Anterior cingulate cortex (tissue), 58 donors: ENCODE results near the gene RAB42.
"Not testable (repeated sequence)": the region's sequence is repeated elsewhere in the genome, so short reads cannot be mapped to it uniquely, and the experiment has no call there.

Source experiments
- DNase-seq, 58 donors: peaks; one replicate each; lab custom pipeline; 2025; lab: John Stamatoyannopoulos, UW

Gene RAB42

GRCh38 chr1:28591708-28592320 is at the start of gene RAB42:
Gene RAB42, plus strand, starts transcription at chr1:28592265. Its CDS starts 247 bp downstream, at chr1:28592512.
- DNase-seq = no peak

- no peak for DNase-seq
These were observed 46.8 kb upstream of the RAB42 start for GRCh38 chr1:28545246-28545628.

- DNase-seq = no peak
These were observed 43.7 kb upstream of the RAB42 start for GRCh38 chr1:28548318-28548717.

- DNase-seq = no peak
These were observed 40.7 kb upstream of the RAB42 start for GRCh38 chr1:28551381-28551780.

GRCh38 chr1:28552758-28553663 is 39.1 kb upstream of the RAB42 start, which contains the start of gene TRNAU1AP:
Gene TRNAU1AP, plus strand, starts transcription at chr1:28553085. Its CDS starts 26 bp downstream, at chr1:28553111.
- DNase-seq = peak; percentile 56 to 97 (median 93)

GRCh38 chr1:28560886-28561285 is 31.2 kb upstream of the RAB42 start:
- DNase-seq = no peak

- no peak for DNase-seq
These were observed 27.8 kb upstream of the RAB42 start for GRCh38 chr1:28564310-28564709.

GRCh38 chr1:28565040-28565439 is 27.0 kb upstream of the RAB42 start:
- no peak for DNase-seq

GRCh38 chr1:28565726-28566125 is 26.3 kb upstream of the RAB42 start:
- DNase-seq = no peak

GRCh38 chr1:28566931-28567330 is 25.1 kb upstream of the RAB42 start:
- DNase-seq = no peak

- no peak for DNase-seq
These were observed 20.2 kb upstream of the RAB42 start for GRCh38 chr1:28571911-28572310.

- not testable (repeated sequence) for DNase-seq
These were observed 19.2 kb upstream of the RAB42 start for GRCh38 chr1:28572891-28573290.

GRCh38 chr1:28573564-28573963 is 18.5 kb upstream of the RAB42 start:
- no peak for DNase-seq

- DNase-seq = no peak
These were observed 14.9 kb upstream of the RAB42 start for GRCh38 chr1:28577052-28577678.

- DNase-seq = no peak
These were observed 14.1 kb upstream of the RAB42 start for GRCh38 chr1:28577738-28578536.

GRCh38 chr1:28578696-28579218 is 13.3 kb upstream of the RAB42 start:
- DNase-seq = no peak

- no peak for DNase-seq
These were observed 12.7 kb upstream of the RAB42 start for GRCh38 chr1:28579401-28579800.

- peak in 15 of 58 donors; percentile 24 to 64 (median 39) for DNase-seq
These were observed 11.1 kb upstream of the RAB42 start for GRCh38 chr1:28580722-28581530.

- peak; percentile 48 to 96 (median 91) for DNase-seq
These were observed 10.4 kb upstream of the RAB42 start for GRCh38 chr1:28581531-28582247.
